ENCODE results near the gene CDK5R1.

The CDK5R1 gene

DNA sequence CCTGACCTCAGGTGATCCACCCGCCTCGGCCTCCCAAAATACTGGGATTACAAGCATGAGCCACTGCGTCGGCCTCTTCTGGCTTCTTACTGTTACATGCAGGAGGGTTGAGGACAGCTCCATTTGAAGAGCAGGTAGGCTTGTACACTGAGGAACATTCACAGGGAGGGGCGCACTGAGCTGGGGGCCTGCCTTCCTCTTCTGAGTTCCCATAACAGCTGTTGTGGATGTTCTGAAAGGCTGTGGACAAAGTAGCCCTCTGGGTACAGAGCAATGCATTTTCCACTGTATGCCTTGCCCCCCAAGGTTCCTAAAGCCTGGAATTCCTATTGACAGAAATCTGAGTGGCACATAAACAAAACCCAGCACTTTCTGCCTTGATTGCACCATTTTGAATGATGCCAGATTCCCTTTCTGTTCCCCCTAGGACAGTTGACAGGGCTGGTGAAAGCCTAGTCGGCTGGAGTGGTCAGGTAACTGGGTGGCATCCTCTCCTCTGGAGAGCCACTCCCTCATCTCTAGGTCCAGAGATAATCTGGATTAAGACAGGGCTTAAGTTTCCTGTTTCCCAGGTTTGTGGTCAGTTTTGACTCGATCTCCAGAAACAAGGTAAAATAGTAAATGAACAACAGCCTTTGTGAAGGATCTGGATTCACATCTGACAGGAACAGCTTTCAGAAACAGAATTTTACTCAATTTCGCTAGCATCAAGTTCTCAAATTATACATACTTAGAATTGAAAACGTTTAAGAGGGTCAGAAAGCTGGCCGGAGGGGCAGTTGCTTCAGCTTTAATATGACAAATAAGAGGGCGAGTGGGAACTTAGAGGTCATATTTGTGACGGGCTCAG lies 1.3 kb upstream of the CDK5R1 start:
- no peak for DNase-seq (ENCODE audit: low spot score)
- in situ Hi-C loops (cut with MboI; ENCODE audit: low pct_unique_long_range_greater_than_20kb, low sequenced_read_pairs, unreplicated experiment), result loop anchor here (25.0 kb wide), 1 partner anchor 127 kb away; no protein-coding TSS in a partner anchor
- TF ChIP-seq, protein P1, sequence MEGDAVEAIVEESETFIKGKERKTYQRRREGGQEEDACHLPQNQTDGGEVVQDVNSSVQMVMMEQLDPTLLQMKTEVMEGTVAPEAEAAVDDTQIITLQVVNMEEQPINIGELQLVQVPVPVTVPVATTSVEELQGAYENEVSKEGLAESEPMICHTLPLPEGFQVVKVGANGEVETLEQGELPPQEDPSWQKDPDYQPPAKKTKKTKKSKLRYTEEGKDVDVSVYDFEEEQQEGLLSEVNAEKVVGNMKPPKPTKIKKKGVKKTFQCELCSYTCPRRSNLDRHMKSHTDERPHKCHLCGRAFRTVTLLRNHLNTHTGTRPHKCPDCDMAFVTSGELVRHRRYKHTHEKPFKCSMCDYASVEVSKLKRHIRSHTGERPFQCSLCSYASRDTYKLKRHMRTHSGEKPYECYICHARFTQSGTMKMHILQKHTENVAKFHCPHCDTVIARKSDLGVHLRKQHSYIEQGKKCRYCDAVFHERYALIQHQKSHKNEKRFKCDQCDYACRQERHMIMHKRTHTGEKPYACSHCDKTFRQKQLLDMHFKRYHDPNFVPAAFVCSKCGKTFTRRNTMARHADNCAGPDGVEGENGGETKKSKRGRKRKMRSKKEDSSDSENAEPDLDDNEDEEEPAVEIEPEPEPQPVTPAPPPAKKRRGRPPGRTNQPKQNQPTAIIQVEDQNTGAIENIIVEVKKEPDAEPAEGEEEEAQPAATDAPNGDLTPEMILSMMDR (IDR thresholded peaks at IDR 0.05; ENCODE audit: extremely low read depth, insufficient read depth, missing control alignments), result no peak

DNA sequence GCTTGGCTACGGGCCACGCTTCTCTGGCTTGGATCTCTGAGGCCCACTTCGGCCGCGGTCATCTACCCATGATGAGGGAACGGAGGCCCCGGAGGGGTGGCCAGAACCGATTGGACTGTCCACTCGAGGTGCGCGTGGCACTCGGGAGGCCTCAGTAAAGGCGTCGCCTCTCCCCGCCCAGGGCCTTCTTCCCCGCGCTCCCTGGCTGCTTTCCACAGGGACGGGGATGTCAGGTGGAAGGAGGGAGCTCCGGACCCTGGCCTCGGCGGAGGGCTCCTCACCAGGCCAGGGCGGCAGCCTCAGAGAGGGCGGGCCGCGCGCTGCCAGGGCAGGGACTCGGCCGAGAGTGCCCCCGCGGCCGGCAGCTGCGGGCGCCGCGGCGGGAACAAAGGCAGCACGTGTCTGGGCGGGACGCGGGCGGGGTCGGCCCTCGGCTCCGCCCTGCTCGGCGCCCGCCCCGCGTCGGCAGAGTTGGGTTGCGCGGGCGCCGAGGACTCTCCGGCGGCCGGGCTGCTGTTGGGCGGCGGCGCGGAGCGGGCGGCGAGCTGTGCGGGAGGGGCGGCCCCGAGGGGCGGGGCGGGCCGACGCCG lies 587 bp upstream of the CDK5R1 start:
- TF ChIP-seq, protein P1 (IDR thresholded peaks at IDR 0.05; ENCODE audit: extremely low read depth, insufficient read depth, missing control alignments), result no peak
- in situ Hi-C loops (cut with MboI; ENCODE audit: low pct_unique_long_range_greater_than_20kb, low sequenced_read_pairs, unreplicated experiment), result loop anchor here (25.0 kb wide), 1 partner anchor 126 kb away; no protein-coding TSS in a partner anchor
- DNase-seq (ENCODE audit: low spot score), result peak; percentile 94

DNA sequence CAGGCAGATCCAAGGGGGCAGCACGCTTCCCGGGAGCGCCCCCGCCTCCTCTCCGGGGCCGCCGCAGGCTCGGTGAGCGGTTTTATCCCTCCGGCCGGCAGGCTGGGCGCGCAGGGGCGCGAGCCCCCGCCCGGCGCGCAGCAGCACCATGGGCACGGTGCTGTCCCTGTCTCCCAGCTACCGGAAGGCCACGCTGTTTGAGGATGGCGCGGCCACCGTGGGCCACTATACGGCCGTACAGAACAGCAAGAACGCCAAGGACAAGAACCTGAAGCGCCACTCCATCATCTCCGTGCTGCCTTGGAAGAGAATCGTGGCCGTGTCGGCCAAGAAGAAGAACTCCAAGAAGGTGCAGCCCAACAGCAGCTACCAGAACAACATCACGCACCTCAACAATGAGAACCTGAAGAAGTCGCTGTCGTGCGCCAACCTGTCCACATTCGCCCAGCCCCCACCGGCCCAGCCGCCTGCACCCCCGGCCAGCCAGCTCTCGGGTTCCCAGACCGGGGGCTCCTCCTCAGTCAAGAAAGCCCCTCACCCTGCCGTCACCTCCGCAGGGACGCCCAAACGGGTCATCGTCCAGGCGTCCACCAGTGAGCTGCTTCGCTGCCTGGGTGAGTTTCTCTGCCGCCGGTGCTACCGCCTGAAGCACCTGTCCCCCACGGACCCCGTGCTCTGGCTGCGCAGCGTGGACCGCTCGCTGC lies 832 bp downstream of the CDK5R1 start:
- TF ChIP-seq, protein P1 (IDR thresholded peaks at IDR 0.05; ENCODE audit: extremely low read depth, insufficient read depth, missing control alignments), result no peak
- DNase-seq (ENCODE audit: low spot score), result peak; percentile 69
- in situ Hi-C loops (cut with MboI; ENCODE audit: low pct_unique_long_range_greater_than_20kb, low sequenced_read_pairs, unreplicated experiment), result loop anchor here (25.0 kb wide), 1 partner anchor 125 kb away; no protein-coding TSS in a partner anchor

DNA sequence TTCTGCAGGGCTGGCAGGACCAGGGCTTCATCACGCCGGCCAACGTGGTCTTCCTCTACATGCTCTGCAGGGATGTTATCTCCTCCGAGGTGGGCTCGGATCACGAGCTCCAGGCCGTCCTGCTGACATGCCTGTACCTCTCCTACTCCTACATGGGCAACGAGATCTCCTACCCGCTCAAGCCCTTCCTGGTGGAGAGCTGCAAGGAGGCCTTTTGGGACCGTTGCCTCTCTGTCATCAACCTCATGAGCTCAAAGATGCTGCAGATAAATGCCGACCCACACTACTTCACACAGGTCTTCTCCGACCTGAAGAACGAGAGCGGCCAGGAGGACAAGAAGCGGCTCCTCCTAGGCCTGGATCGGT lies 1.4 kb downstream of the CDK5R1 start:
- no peak for DNase-seq (ENCODE audit: low spot score)
- TF ChIP-seq, protein P1 (IDR thresholded peaks at IDR 0.05; ENCODE audit: extremely low read depth, insufficient read depth, missing control alignments), result no peak
- in situ Hi-C loops (cut with MboI; ENCODE audit: low pct_unique_long_range_greater_than_20kb, low sequenced_read_pairs, unreplicated experiment), result loop anchor here (25.0 kb wide), 1 partner anchor 124 kb away; no protein-coding TSS in a partner anchor

DNA sequence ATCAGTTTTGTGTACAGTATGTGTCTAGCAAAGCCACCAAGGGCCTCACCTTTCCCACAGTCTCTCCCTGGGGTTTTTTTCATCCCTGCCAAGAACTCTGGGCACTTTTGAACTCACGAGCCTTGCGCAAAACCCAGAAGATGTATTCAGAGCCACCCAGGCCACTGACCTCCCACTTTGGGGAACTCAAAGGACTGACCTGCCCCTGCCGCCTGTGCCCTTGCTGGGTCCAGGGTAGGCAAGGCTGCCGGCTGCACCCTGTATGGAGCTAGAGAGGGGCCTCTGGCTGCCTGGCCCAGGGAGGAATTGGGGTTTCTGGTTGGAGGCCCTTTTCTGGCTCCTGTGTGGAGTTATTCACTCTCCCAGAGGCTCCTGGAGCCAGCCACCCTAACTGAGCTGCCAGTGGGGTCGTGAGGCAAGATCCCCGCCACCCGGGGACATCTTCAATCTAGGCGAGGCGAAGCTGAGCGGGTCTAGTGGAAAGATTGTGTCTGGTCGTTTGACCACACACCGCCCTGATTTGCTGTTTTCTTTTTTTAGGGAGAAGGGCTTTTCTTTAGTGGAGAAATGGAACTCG lies 1.9 kb downstream of the CDK5R1 start:
- TF ChIP-seq, protein P1 (IDR thresholded peaks at IDR 0.05; ENCODE audit: extremely low read depth, insufficient read depth, missing control alignments), result no peak

More for the DNA sequence above, 1.9 kb downstream of the CDK5R1 start:
- in situ Hi-C loops (cut with MboI; ENCODE audit: low pct_unique_long_range_greater_than_20kb, low sequenced_read_pairs, unreplicated experiment), result loop anchor here (25.0 kb wide), 1 partner anchor 124 kb away; no protein-coding TSS in a partner anchor
- no peak for DNase-seq (ENCODE audit: low spot score)

Measured in GM13977 (cell line).